ENCODE measurements around the gene RMDN3.
A peak's percentile ranks its signal among the peaks of the same experiment; 100 is the strongest.

The RMDN3 gene

GRCh38 chr15:40693904-40694687 lies 61.0 kb downstream of the RMDN3 start:
- Histone ChIP-seq H3K27ac (peak overlapping the region; percentile 99), H3K9me3 (no peaks in the 10 kb centered on the region), H3K4me1 (peaks cover 0 to 22% (median 17%) of the 10 kb centered on the region in 4 donors), H3K27me3 (no peaks in the 10 kb centered on the region), H3K4me3 (peak overlapping the region; percentile 84 to 87), H3K36me3 (peaks cover 0 to 11% (median 11%) of the 10 kb centered on the region in 3 donors)
- intact Hi-C loops (cut with DNase I; ENCODE audit: low total_unique reads): no loop called here
- TF ChIP-seq CTCF (IDR thresholded peaks at IDR 0.05): no peak
- DNase-seq: no peak

- intact Hi-C loops (cut with DNase I; ENCODE audit: low total_unique reads): no loop called here
- Histone ChIP-seq H3K4me1 (peaks cover 0 to 22% (median 17%) of the 10 kb centered on the region in 4 donors), H3K36me3 (peaks cover 0 to 20% (median 11%) of the 10 kb centered on the region in 3 donors), H3K27ac (no peak overlapping the region), H3K9me3 (no peaks in the 10 kb centered on the region), H3K27me3 (no peaks in the 10 kb centered on the region), H3K4me3 (no peak overlapping the region)
- TF ChIP-seq CTCF (IDR thresholded peaks at IDR 0.05): no peak
- no peak for DNase-seq
Measured at GRCh38 chr15:40691737-40692136, 63.3 kb downstream of the RMDN3 start.

GRCh38 chr15:40688932-40689799 lies 65.9 kb downstream of the RMDN3 start:
- intact Hi-C loops (cut with DNase I; ENCODE audit: low total_unique reads): no loop called here

More at GRCh38 chr15:40688932-40689799, 65.9 kb downstream of the RMDN3 start:
- no peak for TF ChIP-seq CTCF (IDR thresholded peaks at IDR 0.05)
- H3K27ac ChIP-seq: no peak overlapping the region
- H3K4me3 ChIP-seq: no peak overlapping the region
- no peak for DNase-seq
- H3K9me3 ChIP-seq: no peaks in the 10 kb centered on the region
- H3K36me3 ChIP-seq: peaks cover 0 to 20% (median 11%) of the 10 kb centered on the region in 3 donors
- H3K27me3 ChIP-seq: no peaks in the 10 kb centered on the region
- H3K4me1 ChIP-seq: peaks cover 0 to 10% (median 8%) of the 10 kb centered on the region in 4 donors
